ENCODE data around the gene STXBP5.

- TF ChIP-seq GATA2 (IDR thresholded peaks at IDR 0.05; ENCODE audit: low read depth, low read length), result no peak
- TF ChIP-seq GATA3 (IDR thresholded peaks at IDR 0.05; ENCODE audit: low read depth, low read length), result no peak
These were observed 16.1 kb downstream of the STXBP5 start for GRCh38 chr6:147220345-147220744.
